Measurements from ENCODE around the gene PTCH2.

DNA sequence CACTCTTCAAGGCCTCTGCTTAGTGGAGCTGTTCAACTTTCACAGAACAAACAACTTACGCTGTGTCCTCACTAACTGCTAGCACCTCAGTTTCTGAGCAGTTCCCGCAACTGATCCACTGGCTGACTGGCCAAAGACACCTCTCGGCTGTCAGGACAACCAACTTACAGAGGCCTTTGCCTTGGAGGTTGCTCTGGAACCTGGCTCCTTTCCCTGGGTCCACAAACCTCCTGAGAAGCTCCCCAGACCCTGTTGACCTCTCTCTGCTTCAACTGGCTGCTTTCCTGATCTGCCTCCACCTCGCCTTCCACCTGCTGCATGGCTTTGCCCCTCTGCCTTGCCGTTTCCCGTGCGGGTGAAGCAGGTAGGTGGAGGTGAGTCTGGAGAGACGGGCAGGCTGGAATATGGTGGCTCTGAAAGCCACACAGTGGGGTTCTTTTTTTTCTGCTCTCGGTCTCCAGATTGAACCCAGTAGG lies 21.8 kb downstream of the PTCH2 start:
- no peak for TF ChIP-seq POLR2A (IDR thresholded peaks at IDR 0.05; ENCODE audit: low read depth, low read length)
- TF ChIP-seq POLR2AphosphoS5 (IDR thresholded peaks at IDR 0.05; ENCODE audit: low read depth, low read length), result no peak
- TF ChIP-seq SPI1 (IDR thresholded peaks at IDR 0.05; ENCODE audit: low read depth, low read length), result no peak
- TF ChIP-seq TAF1 (IDR thresholded peaks at IDR 0.05; ENCODE audit: low read depth, low read length), result no peak
- TF ChIP-seq POU2F2 (IDR thresholded peaks at IDR 0.05; ENCODE audit: low read depth, low read length), result no peak

Measured in GM12891 (cell line).